ENCODE measurements around the gene CXCL11.

DNA sequence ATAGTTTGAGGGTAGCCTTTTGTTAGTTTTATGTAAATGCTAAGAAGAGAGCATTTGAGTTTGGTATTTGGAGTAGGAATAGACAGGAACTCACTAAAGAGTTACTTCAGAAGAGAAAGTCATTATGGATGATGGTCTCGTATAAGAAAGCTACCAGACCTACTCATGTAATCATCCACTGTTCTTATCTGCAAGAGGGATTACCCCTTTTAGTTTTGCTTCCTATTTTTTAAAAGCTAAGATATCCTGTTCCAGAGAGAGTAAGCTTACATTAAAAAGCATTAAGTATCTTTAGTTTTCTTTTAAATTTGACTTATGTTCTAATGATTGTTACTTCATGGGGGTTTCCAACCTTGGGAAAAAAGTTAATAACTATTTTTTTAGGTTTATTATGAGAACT, 26.1 kb upstream of the CXCL11 start:
- TF ChIP-seq RCOR1 (IDR thresholded peaks at IDR 0.05; ENCODE audit: low read length) (no peak), ELF1 (IDR thresholded peaks at IDR 0.05) (no peak), CTCF (IDR thresholded peaks at IDR 0.05) (no peak), POLR2AphosphoS5 (IDR thresholded peaks at IDR 0.05; ENCODE audit: low read depth, low read length) (no peak), EP300 (IDR thresholded peaks at IDR 0.05; ENCODE audit: borderline replicate concordance in 1 of 2, low read depth in 1 of 2, low read length in 1 of 2) (no peak), TAF1 (IDR thresholded peaks at IDR 0.05; ENCODE audit: borderline replicate concordance, low read depth, low read length) (no peak), RFX5 (IDR thresholded peaks at IDR 0.05; ENCODE audit: low read length) (no peak), JUND (IDR thresholded peaks at IDR 0.05) (no peak), CHD2 (IDR thresholded peaks at IDR 0.05; ENCODE audit: low read length, partially characterized antibody) (no peak), YY1 (IDR thresholded peaks at IDR 0.05; ENCODE audit: low read depth) (no peak)
- TF ChIP-seq, protein P1, sequence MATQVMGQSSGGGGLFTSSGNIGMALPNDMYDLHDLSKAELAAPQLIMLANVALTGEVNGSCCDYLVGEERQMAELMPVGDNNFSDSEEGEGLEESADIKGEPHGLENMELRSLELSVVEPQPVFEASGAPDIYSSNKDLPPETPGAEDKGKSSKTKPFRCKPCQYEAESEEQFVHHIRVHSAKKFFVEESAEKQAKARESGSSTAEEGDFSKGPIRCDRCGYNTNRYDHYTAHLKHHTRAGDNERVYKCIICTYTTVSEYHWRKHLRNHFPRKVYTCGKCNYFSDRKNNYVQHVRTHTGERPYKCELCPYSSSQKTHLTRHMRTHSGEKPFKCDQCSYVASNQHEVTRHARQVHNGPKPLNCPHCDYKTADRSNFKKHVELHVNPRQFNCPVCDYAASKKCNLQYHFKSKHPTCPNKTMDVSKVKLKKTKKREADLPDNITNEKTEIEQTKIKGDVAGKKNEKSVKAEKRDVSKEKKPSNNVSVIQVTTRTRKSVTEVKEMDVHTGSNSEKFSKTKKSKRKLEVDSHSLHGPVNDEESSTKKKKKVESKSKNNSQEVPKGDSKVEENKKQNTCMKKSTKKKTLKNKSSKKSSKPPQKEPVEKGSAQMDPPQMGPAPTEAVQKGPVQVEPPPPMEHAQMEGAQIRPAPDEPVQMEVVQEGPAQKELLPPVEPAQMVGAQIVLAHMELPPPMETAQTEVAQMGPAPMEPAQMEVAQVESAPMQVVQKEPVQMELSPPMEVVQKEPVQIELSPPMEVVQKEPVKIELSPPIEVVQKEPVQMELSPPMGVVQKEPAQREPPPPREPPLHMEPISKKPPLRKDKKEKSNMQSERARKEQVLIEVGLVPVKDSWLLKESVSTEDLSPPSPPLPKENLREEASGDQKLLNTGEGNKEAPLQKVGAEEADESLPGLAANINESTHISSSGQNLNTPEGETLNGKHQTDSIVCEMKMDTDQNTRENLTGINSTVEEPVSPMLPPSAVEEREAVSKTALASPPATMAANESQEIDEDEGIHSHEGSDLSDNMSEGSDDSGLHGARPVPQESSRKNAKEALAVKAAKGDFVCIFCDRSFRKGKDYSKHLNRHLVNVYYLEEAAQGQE (IDR thresholded peaks at IDR 0.05; ENCODE audit: low read depth, low read length) = no peak
